Measurements from ENCODE around the gene CEP170B.
"Not testable (repeated sequence)": the region's sequence is repeated elsewhere in the genome, so short reads cannot be mapped to it uniquely, and the experiment has no call there.

Gene CEP170B

GRCh38 chr14:104944016-104944308 lies 78.9 kb downstream of the CEP170B start:
- H3K27ac Mint-ChIP-seq; H3K36me3 Mint-ChIP-seq (ENCODE audit: low read depth); intact Hi-C loops (cut with micrococcal nuclease); H3K4me1 Mint-ChIP-seq (ENCODE audit: low read depth); H3K9me3 Mint-ChIP-seq; H3K4me3 Mint-ChIP-seq: not testable (repeated sequence)
- H3K27me3 Mint-ChIP-seq = peaks cover 15% of the 10 kb centered on the region

DNA sequence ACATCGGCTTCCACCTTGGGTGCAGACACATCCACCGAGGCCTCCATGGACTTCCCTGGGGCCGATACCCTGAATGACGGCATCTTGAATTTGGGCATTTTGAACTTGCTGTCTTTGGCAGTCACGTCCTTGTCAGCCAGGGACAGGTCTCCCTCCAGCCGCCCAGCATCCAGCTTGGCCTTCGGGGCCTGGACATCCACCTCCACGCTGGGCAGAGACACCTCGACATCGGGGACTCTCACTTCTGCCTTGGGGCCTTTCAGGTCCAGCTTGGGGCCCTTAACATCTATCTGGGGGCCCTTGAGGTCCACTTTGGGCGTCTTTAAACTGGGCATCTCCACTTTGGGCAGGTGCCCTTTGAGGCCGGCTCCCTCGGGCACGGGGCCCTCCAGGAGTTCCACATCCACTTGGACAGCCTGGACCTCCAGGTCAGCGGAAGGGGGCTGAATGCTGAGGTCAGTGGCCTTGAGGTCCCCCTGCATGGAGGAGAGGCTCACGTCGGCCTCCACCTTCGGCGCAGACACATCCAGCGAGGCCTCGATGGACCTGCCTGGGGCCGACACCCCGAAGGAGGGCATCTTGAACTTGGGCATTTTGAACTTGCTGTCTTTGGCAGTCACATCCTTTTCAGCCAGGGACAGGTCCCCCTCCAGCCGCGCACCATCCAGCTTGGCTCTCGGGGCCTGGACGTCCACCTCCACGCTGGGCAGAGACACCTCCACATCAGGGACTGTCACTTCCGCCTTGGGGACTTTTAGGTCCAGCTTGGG lies 79.6 kb downstream of the CEP170B start:
- H3K27ac Mint-ChIP-seq; H3K4me3 Mint-ChIP-seq; intact Hi-C loops (cut with micrococcal nuclease); H3K4me1 Mint-ChIP-seq (ENCODE audit: low read depth); H3K9me3 Mint-ChIP-seq; H3K36me3 Mint-ChIP-seq (ENCODE audit: low read depth); H3K27me3 Mint-ChIP-seq: not testable (repeated sequence)

DNA sequence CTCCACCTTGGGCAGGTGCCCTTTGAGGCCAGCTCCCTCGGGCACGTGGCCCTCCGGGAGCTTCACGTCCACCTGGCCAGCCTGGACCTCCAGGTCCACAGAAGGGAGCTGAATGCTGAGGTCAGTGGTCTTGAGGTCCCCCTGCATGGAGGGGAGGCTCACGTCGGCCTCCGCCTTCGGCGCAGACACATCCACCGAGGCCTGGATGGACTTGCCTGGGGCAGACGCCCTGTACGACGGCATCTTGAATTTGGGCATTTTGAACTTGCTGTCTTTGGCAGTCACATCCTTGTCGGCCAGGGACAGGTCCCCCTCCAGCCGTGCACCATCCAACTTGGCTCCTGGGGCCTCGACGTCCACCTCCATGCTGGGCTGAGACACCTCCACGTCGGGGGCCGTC lies 80.2 kb downstream of the CEP170B start:
- H3K9me3 Mint-ChIP-seq; H3K4me1 Mint-ChIP-seq (ENCODE audit: low read depth); H3K36me3 Mint-ChIP-seq (ENCODE audit: low read depth); intact Hi-C loops (cut with micrococcal nuclease); H3K27ac Mint-ChIP-seq; H3K4me3 Mint-ChIP-seq; H3K27me3 Mint-ChIP-seq: not testable (repeated sequence)
